ENCODE data around the gene MCOLN3. TPM values are rescaled to one million over a fixed set of nuclear protein-coding genes. Genes with fewer than 3 reads are reported as not detected.

MCOLN3 gene
- total RNA-seq, 3 donors from 2014 or later, result 0.80 to 2.3 (median 2.2) TPM

DNA sequence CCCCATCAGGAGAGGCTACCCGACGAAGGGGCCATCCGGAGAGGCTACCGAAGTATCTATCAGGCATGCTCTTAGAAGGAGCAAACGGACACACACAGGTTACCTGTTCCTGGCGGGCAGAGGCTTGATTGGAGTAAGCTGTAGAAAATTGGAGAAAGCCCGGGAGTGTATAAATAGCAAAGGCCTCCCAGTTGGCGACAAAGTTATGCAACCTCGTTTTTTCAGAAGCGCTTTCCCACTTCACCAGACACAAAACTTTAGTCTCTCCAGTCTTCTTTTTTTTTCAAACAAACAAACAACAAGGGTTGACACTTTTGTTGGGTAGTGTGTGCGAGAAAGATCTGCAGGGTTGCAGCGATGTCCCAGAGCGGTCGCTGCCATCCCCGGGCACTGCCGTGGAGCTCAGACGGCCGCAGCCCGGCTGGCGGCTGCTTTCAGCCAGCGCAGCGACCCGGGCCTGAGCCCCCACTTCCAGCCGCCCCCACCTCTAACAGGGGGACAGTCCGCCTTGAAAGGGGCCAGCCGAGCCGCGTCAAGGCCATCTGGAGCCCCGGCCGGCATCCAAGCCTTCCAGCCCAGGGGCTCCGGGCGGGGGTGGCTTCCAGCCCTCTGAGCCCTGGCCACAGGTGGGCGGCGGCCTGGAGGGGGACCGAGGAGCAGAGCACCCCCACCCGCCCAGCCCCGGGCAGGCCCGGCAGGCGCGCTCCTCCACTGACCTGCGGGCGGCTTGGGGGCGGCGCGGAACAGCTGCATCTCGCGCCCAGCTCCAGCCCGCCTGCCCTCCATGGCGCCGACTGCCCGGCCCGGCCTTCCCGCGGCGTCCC, 616 bp downstream of the MCOLN3 start:
- H3K36me3 ChIP-seq (ENCODE audit: low read depth), result no peaks in the 10 kb centered on the region
- peak in 2 of 3 donors; percentile 8 to 41 for DNase-seq
- peaks cover 7% of the 10 kb centered on the region for H3K4me1 ChIP-seq (ENCODE audit: low read depth)
- TF ChIP-seq, protein P1, sequence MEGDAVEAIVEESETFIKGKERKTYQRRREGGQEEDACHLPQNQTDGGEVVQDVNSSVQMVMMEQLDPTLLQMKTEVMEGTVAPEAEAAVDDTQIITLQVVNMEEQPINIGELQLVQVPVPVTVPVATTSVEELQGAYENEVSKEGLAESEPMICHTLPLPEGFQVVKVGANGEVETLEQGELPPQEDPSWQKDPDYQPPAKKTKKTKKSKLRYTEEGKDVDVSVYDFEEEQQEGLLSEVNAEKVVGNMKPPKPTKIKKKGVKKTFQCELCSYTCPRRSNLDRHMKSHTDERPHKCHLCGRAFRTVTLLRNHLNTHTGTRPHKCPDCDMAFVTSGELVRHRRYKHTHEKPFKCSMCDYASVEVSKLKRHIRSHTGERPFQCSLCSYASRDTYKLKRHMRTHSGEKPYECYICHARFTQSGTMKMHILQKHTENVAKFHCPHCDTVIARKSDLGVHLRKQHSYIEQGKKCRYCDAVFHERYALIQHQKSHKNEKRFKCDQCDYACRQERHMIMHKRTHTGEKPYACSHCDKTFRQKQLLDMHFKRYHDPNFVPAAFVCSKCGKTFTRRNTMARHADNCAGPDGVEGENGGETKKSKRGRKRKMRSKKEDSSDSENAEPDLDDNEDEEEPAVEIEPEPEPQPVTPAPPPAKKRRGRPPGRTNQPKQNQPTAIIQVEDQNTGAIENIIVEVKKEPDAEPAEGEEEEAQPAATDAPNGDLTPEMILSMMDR (IDR thresholded peaks at IDR 0.05), result no peak
- no peaks in the 10 kb centered on the region for H3K9me3 ChIP-seq
- H3K4me3 ChIP-seq, result peak overlapping the region; percentile 24
- peak; percentile 76 for ATAC-seq
- intact Hi-C loops (cut with DNase I, micrococcal nuclease), result no loop called here

DNA sequence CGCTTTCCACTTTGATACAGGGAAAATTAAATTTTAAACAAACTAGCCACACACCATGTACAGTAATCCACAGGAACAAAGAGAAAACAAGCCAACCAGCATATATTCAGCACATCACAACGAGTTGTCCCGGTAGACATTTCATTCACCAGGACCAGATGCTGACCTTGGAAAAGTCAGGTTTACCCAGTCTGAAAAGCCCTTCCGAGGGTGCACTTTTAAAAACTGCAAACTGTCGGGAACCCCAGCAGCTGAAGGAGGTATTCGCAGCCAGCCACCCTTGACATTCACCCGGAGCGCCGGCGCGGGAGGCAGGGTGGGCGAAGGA, 1.2 kb downstream of the MCOLN3 start:
- ATAC-seq (no peak), DNase-seq (no peak)
- Histone ChIP-seq H3K4me3 (no peak overlapping the region), H3K36me3 (ENCODE audit: low read depth) (no peaks in the 10 kb centered on the region), H3K9me3 (no peaks in the 10 kb centered on the region), H3K4me1 (ENCODE audit: low read depth) (peaks cover 7% of the 10 kb centered on the region)
- intact Hi-C loops (cut with DNase I, micrococcal nuclease), result no loop called here
- TF ChIP-seq, protein P1 (IDR thresholded peaks at IDR 0.05), result no peak

DNA sequence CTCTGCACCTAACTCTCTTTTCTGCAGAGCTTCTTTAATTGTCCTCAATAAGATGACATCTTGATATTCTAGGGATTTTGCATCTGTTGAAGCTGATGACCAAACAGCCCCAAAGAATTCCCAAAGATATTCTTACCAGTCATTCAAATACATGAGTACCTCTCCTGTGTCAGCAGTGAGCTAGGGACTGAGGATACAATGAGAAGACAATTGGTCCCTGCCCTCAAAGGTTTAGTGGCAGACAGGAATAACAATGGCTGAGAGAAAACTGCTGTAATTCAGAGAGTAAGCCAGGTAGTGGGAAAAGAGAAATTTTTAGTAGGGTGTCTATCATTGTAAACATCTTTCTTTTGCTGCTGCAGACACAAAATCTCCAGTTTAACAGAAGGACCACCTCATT, 5.9 kb downstream of the MCOLN3 start:
- Histone ChIP-seq H3K4me3 (no peak overlapping the region), H3K36me3 (ENCODE audit: low read depth) (no peaks in the 10 kb centered on the region), H3K4me1 (ENCODE audit: low read depth) (no peaks in the 10 kb centered on the region), H3K9me3 (no peaks in the 10 kb centered on the region)
- intact Hi-C loops (cut with DNase I, micrococcal nuclease), result no loop called here
- TF ChIP-seq, protein P1 (IDR thresholded peaks at IDR 0.05), result no peak
- ATAC-seq (no peak), DNase-seq (no peak)

DNA sequence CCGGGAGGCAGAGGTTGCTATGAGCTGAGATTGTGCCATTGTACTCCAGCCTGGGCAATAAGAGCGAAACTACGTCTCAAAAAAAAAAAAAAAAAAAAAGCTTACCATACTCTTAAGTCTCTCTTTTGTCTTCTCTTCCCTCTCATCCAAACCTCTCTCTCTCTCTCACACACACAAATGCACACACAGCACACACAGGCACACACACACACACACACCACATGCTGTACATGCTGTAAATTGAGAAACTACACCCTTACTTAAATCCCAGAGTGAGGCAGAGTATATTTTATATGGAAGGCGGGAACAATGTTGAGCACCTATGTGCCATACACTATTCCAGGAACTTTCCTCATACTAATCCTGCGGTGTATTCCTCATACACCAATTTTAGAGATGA, 6.5 kb downstream of the MCOLN3 start:
- TF ChIP-seq, protein P1 (IDR thresholded peaks at IDR 0.05), result no peak
- no peaks in the 10 kb centered on the region for H3K9me3 ChIP-seq
- ATAC-seq (no peak), DNase-seq (no peak)
- H3K4me3 ChIP-seq, result no peak overlapping the region
- intact Hi-C loops (cut with DNase I, micrococcal nuclease), result no loop called here
- H3K36me3 ChIP-seq (ENCODE audit: low read depth), result no peaks in the 10 kb centered on the region
- no peaks in the 10 kb centered on the region for H3K4me1 ChIP-seq (ENCODE audit: low read depth)

DNA sequence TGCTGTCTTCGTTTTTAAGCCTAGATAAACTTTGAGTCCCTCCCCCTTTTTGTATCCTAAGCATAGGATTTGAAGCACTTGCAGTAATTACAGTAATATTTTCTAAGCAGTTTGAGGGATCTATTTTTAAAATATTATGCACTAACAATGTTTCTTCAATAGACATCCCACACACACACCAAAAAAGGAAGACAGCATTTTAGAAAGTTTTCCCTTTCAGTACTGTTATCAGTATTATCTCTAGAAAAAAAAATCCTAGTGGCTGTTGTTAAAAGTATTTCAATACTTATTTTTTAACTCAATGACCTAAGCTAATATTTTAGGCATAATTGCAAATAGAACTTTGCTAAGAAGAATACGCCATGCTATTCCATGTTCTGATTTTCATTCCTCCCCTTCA, 15.1 kb downstream of the MCOLN3 start:
- H3K4me1 ChIP-seq (ENCODE audit: low read depth), result no peaks in the 10 kb centered on the region
- H3K9me3 ChIP-seq, result no peaks in the 10 kb centered on the region
- intact Hi-C loops (cut with DNase I, micrococcal nuclease), result no loop called here
- H3K4me3 ChIP-seq, result no peak overlapping the region
- TF ChIP-seq, protein P1 (IDR thresholded peaks at IDR 0.05), result no peak
- ATAC-seq (no peak), DNase-seq (no peak)
- H3K36me3 ChIP-seq (ENCODE audit: low read depth), result no peaks in the 10 kb centered on the region
